ENCODE data around the gene INSRR.

Gene INSRR

DNA sequence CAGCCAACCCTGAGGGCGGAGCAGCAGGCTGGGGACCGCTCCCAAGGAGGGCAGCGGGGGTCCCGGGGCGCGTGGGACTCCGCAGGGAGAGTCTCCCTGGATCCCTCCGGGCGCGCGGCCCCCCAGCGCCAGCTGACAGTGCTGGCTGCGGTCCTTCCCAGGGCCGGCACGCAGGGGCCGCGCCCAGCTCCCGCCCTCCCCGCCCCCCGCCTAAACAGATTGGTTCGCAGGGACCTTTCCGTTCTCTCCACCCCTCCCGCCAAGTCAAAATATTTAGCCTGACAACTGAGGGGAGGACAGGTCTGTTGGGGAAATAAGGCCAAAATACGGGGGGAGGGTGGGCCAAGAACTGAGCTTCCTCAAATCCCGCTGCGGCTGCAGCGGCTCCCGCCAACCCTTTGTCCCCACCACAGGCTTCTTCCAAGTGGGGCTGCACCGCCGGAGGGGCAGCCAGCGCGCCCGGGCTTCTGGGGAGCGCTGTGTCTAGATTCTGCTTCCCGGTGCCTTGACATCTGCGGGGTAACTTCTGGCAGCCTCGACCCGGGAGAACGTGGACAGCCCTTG lies at the start of gene INSRR:
INSRR (minus strand) TSS at position 159 of the 564 bp plus-strand sequence. CDS start 496 bp downstream, outside the sequence.
- peak; percentile 52 for DNase-seq

DNA sequence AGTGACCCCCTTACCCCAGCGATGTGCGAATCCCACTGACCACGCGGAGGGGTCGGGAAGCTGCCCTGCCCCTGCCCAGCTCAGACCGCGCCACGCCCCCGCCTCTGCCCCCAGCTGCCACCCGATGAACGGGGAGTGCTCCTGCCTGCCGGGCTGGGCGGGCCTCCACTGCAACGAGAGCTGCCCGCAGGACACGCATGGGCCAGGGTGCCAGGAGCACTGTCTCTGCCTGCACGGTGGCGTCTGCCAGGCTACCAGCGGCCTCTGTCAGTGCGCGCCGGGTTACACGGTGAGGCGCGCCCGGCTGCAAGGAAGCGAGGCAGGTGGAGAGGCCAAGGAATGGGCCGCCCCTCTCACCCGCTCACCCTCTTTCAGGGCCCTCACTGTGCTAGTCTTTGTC lies 49.6 kb upstream of the INSRR start:
- DNase-seq: peak; percentile 45

DNA sequence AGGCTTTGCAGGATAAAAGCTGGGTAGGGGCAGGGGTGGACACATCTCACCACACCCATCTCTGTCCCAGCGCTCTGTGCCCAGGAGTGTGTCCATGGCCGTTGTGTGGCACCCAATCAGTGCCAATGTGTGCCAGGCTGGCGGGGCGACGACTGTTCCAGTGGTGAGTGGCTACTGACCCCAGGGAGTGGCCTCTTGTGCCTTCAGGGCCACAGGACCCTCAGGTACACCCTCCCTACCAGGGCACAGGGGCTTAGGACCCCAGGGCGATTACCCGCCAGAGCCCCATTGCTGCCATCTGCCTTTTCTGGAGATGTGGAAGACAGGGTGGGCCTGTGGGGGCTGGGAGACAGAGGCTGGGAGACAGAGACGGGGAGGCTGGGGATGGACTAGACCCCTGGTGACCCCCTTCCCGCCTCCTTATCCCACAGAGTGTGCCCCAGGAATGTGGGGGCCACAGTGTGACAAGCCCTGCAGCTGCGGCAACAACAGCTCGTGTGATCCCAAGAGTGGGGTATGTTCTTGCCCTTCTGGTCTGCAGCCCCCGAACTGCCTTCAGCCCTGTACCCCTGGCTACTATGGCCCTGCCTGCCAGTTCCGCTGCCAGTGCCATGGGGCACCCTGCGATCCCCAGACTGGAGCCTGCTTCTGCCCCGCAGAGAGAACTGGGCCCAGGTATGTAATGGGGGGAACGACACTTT lies 47.4 kb upstream of the INSRR start:
- DNase-seq: no peak

DNA sequence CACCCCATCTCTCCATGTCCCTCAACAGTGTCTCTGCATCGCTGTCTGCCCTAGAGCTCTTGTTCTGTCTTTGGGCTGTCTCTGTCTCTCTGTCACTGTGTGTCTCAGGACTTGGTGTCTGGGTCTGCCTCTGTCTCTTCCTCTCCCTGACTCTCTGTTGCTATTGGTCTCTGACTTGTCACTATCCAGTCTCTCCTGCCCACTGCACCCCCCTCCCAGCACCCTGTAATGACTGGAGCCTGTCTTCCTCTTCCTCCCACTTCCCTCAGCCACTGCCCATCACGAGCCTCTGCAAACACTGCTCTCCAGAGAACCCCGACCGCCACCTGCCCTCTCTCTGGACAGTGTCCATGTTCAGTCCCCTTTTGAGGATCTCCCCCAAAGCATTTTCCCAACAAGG lies 46.7 kb upstream of the INSRR start:
- DNase-seq: no peak

- no peak for DNase-seq
Measured at GRCh38 chr1:156905176-156905575, 46.3 kb upstream of the INSRR start.

- DNase-seq: no peak
Measured at GRCh38 chr1:156904187-156904959, 45.5 kb upstream of the INSRR start.

DNA sequence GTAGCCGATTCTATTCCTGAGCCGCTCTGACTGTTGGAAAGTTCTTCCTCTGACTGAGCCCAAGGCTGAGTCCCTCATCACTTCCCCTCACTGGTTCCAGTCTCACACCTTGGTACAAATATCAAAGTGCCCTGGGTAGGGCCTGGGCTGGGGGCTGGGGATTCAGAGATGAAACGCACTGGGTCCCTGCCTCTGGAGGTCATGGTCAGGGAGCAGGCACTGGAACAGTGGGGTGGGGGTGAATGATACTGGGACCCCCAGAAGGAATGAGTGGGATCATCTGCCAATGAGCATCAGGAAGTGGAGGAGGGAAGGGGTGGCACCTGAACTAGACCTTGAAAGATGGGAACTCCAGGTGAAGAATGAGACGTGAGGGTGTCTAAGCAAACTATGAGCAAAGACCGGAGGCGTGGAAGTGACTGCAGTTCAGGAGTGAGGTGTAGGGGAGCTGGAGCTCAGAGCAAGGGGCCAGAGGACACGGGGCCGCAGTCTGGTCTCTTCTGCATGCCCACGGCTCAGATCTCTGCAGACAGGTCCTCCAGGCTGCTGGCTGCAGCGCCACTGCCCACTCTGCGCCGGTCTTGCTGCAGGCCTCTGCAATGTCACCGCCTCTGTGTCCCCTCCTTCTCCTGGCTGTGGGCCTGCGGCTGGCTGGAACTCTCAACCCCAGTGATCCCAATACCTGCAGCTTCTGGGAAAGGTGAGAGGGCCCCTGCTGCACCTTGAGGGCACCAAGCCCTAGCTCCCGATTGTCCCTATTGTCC lies 44.6 kb upstream of the INSRR start:
- no peak for DNase-seq

GRCh38 chr1:156901966-156902915 lies 43.3 kb upstream of the INSRR start:
- no peak for DNase-seq

GRCh38 chr1:156901590-156901900 lies 42.6 kb upstream of the INSRR start:
- no peak for DNase-seq

GRCh38 chr1:156900896-156901589 lies 42.1 kb upstream of the INSRR start:
- no peak for DNase-seq

DNA sequence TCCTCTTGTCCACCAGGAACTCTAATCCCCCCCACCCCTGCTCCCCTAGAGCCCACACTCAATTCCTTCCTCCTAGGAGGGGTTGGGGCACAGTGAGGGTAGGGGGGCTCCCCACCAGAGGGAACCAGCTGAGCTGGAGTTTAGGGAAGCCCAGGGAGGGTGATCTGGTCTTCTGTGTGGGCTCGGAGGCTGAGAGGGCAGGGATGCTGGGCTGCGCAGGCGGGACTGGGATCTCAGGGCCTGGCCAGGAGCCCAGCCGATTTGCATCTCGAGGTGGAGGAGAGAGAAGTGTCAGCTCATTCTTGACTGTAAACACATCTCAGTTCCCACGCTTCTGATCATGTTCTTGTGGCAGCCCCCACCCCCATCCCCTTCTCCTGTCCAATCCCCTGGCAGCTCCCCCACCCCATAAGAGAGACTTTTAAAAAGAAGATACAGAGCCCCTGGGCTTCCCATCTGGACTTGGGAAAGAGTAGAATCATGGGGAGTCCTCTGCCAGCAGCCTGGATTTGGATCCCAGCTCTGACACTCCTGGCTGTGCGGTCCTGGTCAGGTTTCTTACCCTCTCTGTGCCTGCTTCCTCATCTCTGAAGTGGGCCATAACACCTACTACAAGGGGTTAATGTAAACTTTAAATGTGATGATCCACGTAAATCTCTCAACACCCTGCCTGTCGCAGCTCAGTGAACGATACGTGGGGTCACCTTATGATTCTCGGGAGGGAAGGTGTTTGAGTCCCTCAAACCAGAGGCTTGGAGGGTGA lies 41.2 kb upstream of the INSRR start:
- no peak for DNase-seq

- no peak for DNase-seq
Measured at GRCh38 chr1:156898971-156899664, 40.2 kb upstream of the INSRR start.

GRCh38 chr1:156898161-156898566 lies 39.2 kb upstream of the INSRR start:
- no peak for DNase-seq

DNA sequence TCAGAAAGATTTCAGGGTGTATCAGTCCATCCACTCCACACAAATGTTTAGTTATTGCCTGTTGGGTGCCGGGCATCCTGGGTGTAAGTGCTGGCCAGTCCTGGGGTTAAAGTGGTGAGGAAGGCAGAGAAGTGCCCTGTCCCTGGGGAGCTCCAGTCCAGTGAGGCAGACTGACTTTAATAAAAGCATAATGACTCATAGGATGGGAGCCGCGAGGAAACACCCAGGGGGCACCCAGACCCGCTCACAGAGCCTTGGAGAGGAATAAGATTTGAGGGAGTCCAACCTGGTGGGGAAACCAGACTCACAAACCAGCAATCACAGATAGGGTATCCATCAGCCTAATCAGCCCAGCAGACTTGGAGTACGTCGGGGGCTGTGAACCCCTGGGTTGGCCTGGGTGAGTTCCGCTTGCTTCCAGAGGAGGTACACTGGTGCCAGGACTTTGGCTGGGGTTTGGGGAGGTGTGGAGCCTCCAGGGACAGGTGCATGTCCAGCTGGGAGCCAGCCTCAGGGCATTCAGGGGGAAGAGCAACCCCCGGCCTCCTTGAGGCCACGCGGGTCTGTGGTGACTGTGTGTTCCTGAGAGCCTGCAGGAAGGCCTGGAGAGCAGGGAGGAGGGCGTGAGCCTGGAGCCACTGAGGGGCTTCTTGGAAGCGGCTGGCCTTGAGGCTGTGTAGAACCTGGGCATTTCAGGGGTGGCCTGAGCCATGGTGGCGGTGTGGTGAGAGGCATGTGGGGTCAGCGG lies 38.3 kb upstream of the INSRR start:
- DNase-seq: no peak

- DNase-seq: no peak
Measured at GRCh38 chr1:156896490-156897033, 37.6 kb upstream of the INSRR start.

DNA sequence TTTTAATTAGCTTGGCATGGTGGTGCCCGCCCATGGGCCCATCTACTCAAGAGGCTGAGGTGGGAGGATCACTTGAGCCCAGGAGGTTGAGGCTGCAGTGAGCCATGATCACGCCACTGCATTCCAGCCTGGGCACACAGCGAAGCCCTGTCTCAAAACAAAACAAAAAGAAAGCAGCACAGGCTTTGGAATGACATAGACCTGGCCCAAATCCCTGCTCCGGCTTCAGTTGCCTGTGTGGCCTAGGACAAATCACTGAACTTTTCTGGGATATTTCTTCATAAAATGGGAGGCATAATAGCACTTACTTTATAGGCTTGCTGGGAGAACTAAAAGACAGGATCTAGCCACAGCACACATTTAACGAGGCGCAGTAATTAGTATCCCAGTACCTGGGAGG lies 37.0 kb upstream of the INSRR start:
- DNase-seq: no peak

- DNase-seq: no peak
Measured at GRCh38 chr1:156895455-156895812, 36.5 kb upstream of the INSRR start.

GRCh38 chr1:156894711-156895454 lies 36.0 kb upstream of the INSRR start:
- no peak for DNase-seq

- DNase-seq: no peak
Measured at GRCh38 chr1:156894001-156894400, 35.1 kb upstream of the INSRR start.
